CD14-positive monocyte (primary cell): ENCODE data around the gene PPM1F. TPM values are rescaled to one million over a fixed set of nuclear protein-coding genes. Genes with fewer than 3 reads are reported as not detected.

Experiments used
- DNase-seq, 3 donors: peaks; one replicate each; pipeline ENCODE4 v3.0.0-alpha.2; 2011 to 2022
- H2AFZ ChIP-seq: 2 replicates; pipeline ENCODE4 v1.6.0; 2012; ENCODE audit warnings: mild to moderate bottlenecking, low read depth, low read length, inconsistent platforms; ENCODE audit not compliant: insufficient read depth, poor library complexity, severe bottlenecking
- H3K27ac ChIP-seq, 2 donors: 1 replicate in 1 of 2; 2 replicates in 1 of 2; pipeline ENCODE4 v1.5.1; 2012 to 2013; ENCODE audit warnings: low read length in 2 of 2, control low read depth in 1 of 2, inconsistent platforms in 1 of 2, low read depth in 1 of 2, mild to moderate bottlenecking in 1 of 2
- H3K27me3 ChIP-seq, 2 donors: one replicate each; pipeline versions ENCODE4 v1.6.0 to v1.6.1; 2011 to 2013; ENCODE audit warnings: low read length in 2 of 2; ENCODE audit not compliant: control insufficient read depth in 2 of 2, insufficient read depth in 2 of 2
- H3K36me3 ChIP-seq, 2 donors: replicated peaks in 1 of 2; 1 replicate in 1 of 2; 2 replicates in 1 of 2; pipeline versions ENCODE4 v1.5.1 to v1.6.1; 2012 to 2013; ENCODE audit warnings: low read length in 2 of 2, control low read depth in 1 of 2, inconsistent platforms in 1 of 2, mild to moderate bottlenecking in 1 of 2; ENCODE audit not compliant: insufficient read depth in 2 of 2, control insufficient read depth in 1 of 2
- H3K4me1 ChIP-seq, 2 donors: 1 replicate in 1 of 2; 2 replicates in 1 of 2; pipeline versions ENCODE4 v1.5.1 to v1.6.1; 2012 to 2013; ENCODE audit warnings: low read length in 2 of 2, control low read depth in 1 of 2, inconsistent platforms in 1 of 2, mild to moderate bottlenecking in 1 of 2, moderate library complexity in 1 of 2; ENCODE audit not compliant: insufficient read depth in 2 of 2, control insufficient read depth in 1 of 2
- H3K4me2 ChIP-seq: replicated peaks from 2 replicates; pipeline ENCODE3; 2012; ENCODE audit warnings: low read length, moderate library complexity, mild to moderate bottlenecking; ENCODE audit not compliant: poor library complexity, severe bottlenecking; ENCODE audit errors: extremely low read depth
- H3K4me3 ChIP-seq, 3 experiments: fragments of 200-600 bp in 1 of 3; sonication (generic) in 1 of 3; replicated peaks in 1 of 3; 1 replicate in 2 of 3; 2 replicates in 1 of 3; pipeline ENCODE4 v1.5.1; 2011 to 2013; ENCODE audit warnings: low read length in 3 of 3, mild to moderate bottlenecking in 3 of 3, control low read depth in 2 of 3, low read depth in 2 of 3, inconsistent platforms in 1 of 3, moderate library complexity in 1 of 3
- H3K79me2 ChIP-seq: 2 replicates; pipeline ENCODE4 v1.6.0; 2012; ENCODE audit warnings: mild to moderate bottlenecking, control low read depth, inconsistent platforms, low read length, moderate library complexity; ENCODE audit not compliant: insufficient read depth
- H3K9ac ChIP-seq: 2 replicates; pipeline ENCODE4 v1.6.0; 2017; ENCODE audit warnings: low read length, mild to moderate bottlenecking; ENCODE audit not compliant: insufficient read depth, poor library complexity, severe bottlenecking
- H3K9me3 ChIP-seq, 2 donors: replicated peaks in 1 of 2; 1 replicate in 1 of 2; 2 replicates in 1 of 2; pipeline versions ENCODE4 v1.5.1 to v1.6.1; 2012 to 2013; ENCODE audit warnings: low read length in 2 of 2, control low read depth in 1 of 2; ENCODE audit not compliant: control insufficient read depth in 1 of 2, insufficient read depth in 1 of 2
- H4K20me1 ChIP-seq: 2 replicates; pipeline ENCODE4 v1.6.0; 2012; ENCODE audit warnings: mild to moderate bottlenecking, low read length, control low read depth, moderate library complexity; ENCODE audit not compliant: insufficient read depth
- H3K27ac Mint-ChIP-seq, 7 donors: one replicate each; pipeline ENCODE4 v1.8.0; 2020; ENCODE audit warnings: mild to moderate bottlenecking in 7 of 7, mixed read lengths in 7 of 7, moderate library complexity in 6 of 7, inconsistent platforms in 2 of 7
- H3K27me3 Mint-ChIP-seq, 3 donors: one replicate each; pipeline ENCODE4 v1.8.0; 2021 to 2022; ENCODE audit warnings: low read depth in 3 of 3, mild to moderate bottlenecking in 3 of 3, mixed read lengths in 3 of 3, moderate library complexity in 3 of 3, inconsistent platforms in 1 of 3
- H3K36me3 Mint-ChIP-seq, 2 donors: one replicate each; pipeline ENCODE4 v1.8.0; 2020; ENCODE audit warnings: mixed read lengths in 2 of 2, inconsistent platforms in 1 of 2, mild to moderate bottlenecking in 1 of 2
- H3K4me1 Mint-ChIP-seq: one replicate; pipeline ENCODE4 v1.8.0; 2020; ENCODE audit warnings: mild to moderate bottlenecking, mixed read lengths
- H3K4me3 Mint-ChIP-seq, 2 donors: one replicate each; pipeline ENCODE4 v1.8.0; 2020; ENCODE audit warnings: mild to moderate bottlenecking in 2 of 2, mixed read lengths in 2 of 2, moderate library complexity in 1 of 2
- H3K9me3 Mint-ChIP-seq, 7 donors: one replicate each; pipeline ENCODE4 v1.8.0; 2020 to 2022; ENCODE audit warnings: mixed read lengths in 7 of 7, mild to moderate bottlenecking in 6 of 7, moderate library complexity in 6 of 7, inconsistent platforms in 2 of 7
- CTCF ChIP-seq: fragments of 200-600 bp; IDR thresholded peaks from one replicate; pipeline ENCODE4 v1.8.0; 2022; ENCODE audit warnings: antibody characterized with exemption, mild to moderate bottlenecking
- WGBS: methylation state at CpG from one replicate; pipeline ENCODE4 v1.1.5; 2013; ENCODE audit warnings: missing lambda C conversion rate; ENCODE audit not compliant: insufficient coverage; 5-methylcytosine and 5-hydroxymethylcytosine counted together
- intact Hi-C, 2 donors: fragments of 100-400 bp; cut with micrococcal nuclease; formaldehyde crosslinking; loops; one replicate each; pipeline versions ENCODE4 v1.15.0 to v1.15.1; 2023
- polyA plus RNA-seq, 3 donors: library from polyadenylated mRNA; depleted of rRNA in 1 of 3; unstranded in 2 of 3; stranded (reverse) in 1 of 3; fragments of 300-500 nt in 2 of 3; fragments of >200 nt in 1 of 3; fragmentation: Illumina TruSeq in 2 of 3; gene quantifications; 1 replicate in 2 of 3; 2 replicates in 1 of 3; pipeline ENCODE4 v1.2.3, GENCODE V29; 2012 to 2021

Gene PPM1F
- polyA plus RNA-seq, 3 donors, result 28.8 to 95.0 (median 37.2) TPM

- peak overlapping the region; percentile 33 to 72 (median 50) for H3K4me3 ChIP-seq
- H3K9ac ChIP-seq, result peak overlapping the region; percentile 95
- peak overlapping the region; percentile 68 for H2AFZ ChIP-seq
- peak overlapping the region; percentile 96 to 99 for H3K27ac ChIP-seq
- Mint-ChIP-seq H3K36me3 (peaks cover 40 to 68% of the 10 kb centered on the region in 2 donors), H3K27me3 (peaks cover 0 to 2% (median 0%) of the 10 kb centered on the region in 3 donors), H3K9me3 (peaks cover 0 to 2% (median 0%) of the 10 kb centered on the region in 7 donors), H3K4me3 (peak overlapping the region; percentile 78 to 90), H3K4me1 (peaks cover 84% of the 10 kb centered on the region), H3K27ac (peak overlapping the region; percentile 99 to 100 (median 100))
- H3K27me3 ChIP-seq, result no peaks in the 10 kb centered on the region
- no peaks in the 10 kb centered on the region for H3K9me3 ChIP-seq
- peak; percentile 26 to 99 (median 98) for DNase-seq
- H3K79me2 ChIP-seq, result peaks cover 57% of the 10 kb centered on the region
- H3K36me3 ChIP-seq, result peaks cover 23 to 42% of the 10 kb centered on the region in 2 donors
- H3K4me2 ChIP-seq, result peak overlapping the region; percentile 81
- intact Hi-C loops, result loop anchor here (2.0 to 10.0 kb wide), 5 partner anchors 15 to 283 kb away; partner anchors contain the start of gene PPM1F (in 1 of the 2)
- TF ChIP-seq CTCF, result peak; percentile 99
- peaks cover 84% of the 10 kb centered on the region in 2 donors for H3K4me1 ChIP-seq
- H4K20me1 ChIP-seq, result peaks cover 20% of the 10 kb centered on the region
- WGBS, result under 1% methylated on average over 25 of the region's 42 CpGs
These were observed 14.4 kb downstream of the PPM1F start for GRCh38 chr22:21938071-21938822.

GRCh38 chr22:21937821-21938070, 14.9 kb downstream of the PPM1F start:
- H3K9me3 ChIP-seq, result no peaks in the 10 kb centered on the region
- DNase-seq, result peak in 1 of 3 donors; percentile 98
- Mint-ChIP-seq H3K27me3 (peaks cover 0 to 2% (median 0%) of the 10 kb centered on the region in 3 donors), H3K36me3 (peaks cover 40 to 68% of the 10 kb centered on the region in 2 donors), H3K4me3 (peak overlapping the region; percentile 78 to 90), H3K4me1 (peaks cover 79% of the 10 kb centered on the region), H3K9me3 (peaks cover 0 to 2% (median 0%) of the 10 kb centered on the region in 7 donors), H3K27ac (peak overlapping the region; percentile 99 to 100 (median 100))
- TF ChIP-seq CTCF, result no peak
- H3K4me2 ChIP-seq, result peak overlapping the region; percentile 81
- 6% methylated on average over 7 of the region's 8 CpGs for WGBS
- H3K4me3 ChIP-seq, result peak overlapping the region in 1 of 3 experiments; percentile 36
- peaks cover 79% of the 10 kb centered on the region in 2 donors for H3K4me1 ChIP-seq
- peaks cover 21% of the 10 kb centered on the region for H4K20me1 ChIP-seq
- peaks cover 28 to 43% of the 10 kb centered on the region in 2 donors for H3K36me3 ChIP-seq
- intact Hi-C loops, result loop anchor here (2.0 to 10.0 kb wide), 5 partner anchors 15 to 283 kb away; partner anchors contain the start of gene PPM1F (in 2 of the 2)
- peak overlapping the region; percentile 95 for H3K9ac ChIP-seq
- H3K79me2 ChIP-seq, result peaks cover 57% of the 10 kb centered on the region
- H2AFZ ChIP-seq, result no peak overlapping the region
- H3K27me3 ChIP-seq, result no peaks in the 10 kb centered on the region
- peak overlapping the region; percentile 96 to 99 for H3K27ac ChIP-seq
